GM12874 (cell line): ENCODE data around the gene FRMD1.

Source experiments
- TF ChIP-seq, protein P1 (sequence below): IDR thresholded peaks from 2 replicates; pipeline ENCODE4 v1.5.1; 2011; ENCODE audit warnings: low read depth, mild to moderate bottlenecking, control low read depth, low read length, moderate library complexity; ENCODE audit not compliant: insufficient read depth

Gene FRMD1

DNA sequence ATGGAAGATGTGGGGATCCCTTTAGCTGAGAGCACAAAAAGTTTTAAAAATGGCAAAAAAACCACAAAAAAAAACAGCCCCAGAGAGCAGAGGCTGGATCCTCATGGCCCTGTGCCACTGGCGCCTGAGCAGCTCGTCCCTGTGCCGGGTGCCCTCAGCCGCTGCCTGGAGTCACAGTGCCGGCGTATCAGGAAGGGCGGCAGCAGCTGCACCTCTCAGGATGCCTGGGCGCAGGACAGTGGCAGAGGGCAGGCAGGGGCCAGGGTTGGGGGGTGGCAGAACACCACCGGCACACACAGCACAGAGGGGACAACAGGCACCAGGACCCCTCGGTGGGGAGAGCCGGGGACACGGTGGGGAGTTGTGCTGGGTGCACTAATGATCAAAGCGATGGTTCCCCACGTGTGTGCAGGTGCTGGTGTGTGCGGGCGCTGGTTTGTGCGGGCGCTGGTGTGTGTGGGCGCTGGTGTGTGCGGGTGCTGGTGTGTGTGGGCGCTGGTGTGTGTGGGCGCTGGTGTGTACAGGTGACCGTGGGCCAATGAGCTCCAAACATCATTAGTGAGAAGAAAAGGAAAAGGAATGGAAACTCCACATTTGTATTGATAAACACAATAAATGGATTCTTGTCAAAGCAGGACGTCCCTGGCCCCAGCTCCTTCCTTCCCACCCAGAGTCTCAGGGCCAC, 1.5 kb upstream of the FRMD1 start:
- TF ChIP-seq, protein P1, sequence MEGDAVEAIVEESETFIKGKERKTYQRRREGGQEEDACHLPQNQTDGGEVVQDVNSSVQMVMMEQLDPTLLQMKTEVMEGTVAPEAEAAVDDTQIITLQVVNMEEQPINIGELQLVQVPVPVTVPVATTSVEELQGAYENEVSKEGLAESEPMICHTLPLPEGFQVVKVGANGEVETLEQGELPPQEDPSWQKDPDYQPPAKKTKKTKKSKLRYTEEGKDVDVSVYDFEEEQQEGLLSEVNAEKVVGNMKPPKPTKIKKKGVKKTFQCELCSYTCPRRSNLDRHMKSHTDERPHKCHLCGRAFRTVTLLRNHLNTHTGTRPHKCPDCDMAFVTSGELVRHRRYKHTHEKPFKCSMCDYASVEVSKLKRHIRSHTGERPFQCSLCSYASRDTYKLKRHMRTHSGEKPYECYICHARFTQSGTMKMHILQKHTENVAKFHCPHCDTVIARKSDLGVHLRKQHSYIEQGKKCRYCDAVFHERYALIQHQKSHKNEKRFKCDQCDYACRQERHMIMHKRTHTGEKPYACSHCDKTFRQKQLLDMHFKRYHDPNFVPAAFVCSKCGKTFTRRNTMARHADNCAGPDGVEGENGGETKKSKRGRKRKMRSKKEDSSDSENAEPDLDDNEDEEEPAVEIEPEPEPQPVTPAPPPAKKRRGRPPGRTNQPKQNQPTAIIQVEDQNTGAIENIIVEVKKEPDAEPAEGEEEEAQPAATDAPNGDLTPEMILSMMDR = no peak

DNA sequence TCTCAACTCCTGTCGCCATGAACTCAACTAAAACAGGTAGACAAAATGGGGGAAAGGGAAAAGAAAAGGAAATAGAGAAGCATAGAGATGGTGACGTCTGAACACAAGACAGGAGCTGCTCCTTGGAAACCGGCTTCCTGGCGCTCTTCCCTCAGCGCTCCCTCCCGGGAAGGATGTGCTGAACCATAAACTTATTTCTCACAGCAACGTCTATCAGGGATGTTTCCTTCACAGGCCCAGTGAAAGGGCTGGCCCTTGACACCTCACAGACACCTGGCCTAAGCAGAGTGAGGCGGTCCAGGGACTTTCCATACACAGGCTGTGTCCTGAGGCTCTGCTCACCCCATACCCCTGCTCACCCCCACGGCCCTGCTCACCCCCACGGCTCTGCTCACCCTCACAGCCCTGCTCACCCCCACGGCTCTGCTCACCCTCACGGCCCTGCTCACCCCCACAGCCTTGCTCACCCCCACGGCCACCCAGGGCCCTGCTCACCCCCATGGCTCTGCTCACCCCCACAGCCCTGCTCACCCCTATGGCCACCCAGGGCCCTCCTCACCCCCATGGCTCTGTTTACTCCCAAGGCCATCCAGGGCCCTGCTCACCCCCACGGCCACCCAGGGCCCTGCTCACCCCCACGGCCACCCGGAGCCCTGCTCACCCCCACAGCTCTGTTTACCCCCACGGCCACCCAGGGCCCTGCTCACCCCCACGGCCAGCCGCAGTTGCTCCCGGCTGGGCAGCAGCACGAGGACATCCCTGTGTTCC, 653 bp downstream of the FRMD1 start:
- TF ChIP-seq, protein P1 = no peak

DNA sequence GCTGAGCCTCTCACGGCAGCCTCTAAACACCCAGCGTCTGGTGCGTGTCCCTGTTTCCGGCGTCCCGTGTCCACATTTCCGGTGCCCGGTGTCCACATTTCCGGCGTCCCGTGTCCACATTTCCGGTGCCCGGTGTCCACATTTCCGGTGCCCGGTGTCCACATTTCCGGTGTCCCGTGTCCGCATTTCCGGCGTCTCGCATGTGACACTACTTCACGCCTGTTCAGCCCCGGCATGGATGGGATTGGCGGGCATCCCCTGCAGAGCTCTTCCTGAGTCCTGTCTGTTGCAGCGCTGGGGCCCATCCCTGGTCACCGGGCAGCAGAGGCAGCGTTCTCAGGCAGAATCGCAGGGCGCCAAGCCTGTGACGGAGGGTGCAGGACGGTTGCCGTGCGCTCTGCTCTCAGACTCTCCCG, 3.2 kb downstream of the FRMD1 start:
- TF ChIP-seq, protein P1 = no peak

DNA sequence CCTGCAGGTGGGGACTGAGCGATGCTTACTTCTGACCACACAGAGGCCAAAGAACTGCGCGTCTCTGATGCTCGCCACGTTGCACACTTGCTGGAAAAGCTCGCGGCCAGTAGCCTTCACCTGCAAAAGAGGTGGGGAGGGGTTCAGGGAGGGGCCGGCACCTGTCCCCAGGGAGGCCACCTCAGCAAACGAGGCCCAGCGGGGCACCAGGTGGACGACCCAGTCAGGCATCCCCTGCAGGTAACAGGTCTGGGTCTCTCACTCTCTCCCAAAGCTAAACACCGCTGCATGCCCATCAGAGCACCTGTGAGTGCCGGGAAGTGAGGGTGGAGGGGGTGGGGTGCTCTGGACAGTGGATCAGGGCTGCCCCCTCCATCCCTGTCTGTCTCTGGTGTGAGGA, 3.8 kb downstream of the FRMD1 start:
- TF ChIP-seq, protein P1 = no peak

DNA sequence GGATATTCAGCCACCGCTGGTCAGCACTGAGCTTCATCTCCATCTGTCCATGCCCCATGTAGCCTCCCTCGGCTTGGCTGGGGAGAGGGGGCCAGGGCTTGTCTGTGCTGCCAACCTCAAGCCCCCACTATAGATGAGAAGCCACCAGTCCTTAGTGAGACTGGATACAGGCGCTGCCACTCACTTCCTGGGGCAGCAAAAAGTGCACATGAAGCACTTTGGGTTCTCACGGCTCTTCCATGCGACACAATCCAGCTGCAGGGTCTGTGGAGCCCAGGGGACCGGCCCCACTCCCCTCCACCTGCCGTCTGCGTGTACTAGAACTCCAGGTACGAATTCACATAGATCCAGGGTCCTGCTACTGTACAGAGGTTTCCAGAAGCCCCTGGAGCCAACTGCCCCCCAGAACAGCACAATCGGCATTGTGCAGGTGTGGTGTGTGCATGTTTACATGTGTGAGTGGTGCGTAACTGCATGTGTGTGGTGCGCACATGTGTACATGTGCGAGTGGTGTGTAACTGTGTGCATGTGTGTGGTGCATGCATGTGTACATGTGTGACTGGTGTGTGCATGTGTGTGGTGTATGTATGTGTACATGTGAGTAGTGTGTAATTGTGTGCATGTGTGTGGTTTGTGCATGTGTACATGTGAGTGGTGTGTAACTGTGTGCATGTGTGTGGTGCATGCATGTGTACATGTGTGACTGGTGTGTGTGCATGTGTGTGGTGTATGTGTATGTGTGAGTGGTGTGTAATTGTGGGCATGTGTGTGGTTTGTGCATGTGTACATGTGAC, 4.9 kb downstream of the FRMD1 start:
- TF ChIP-seq, protein P1 = no peak

DNA sequence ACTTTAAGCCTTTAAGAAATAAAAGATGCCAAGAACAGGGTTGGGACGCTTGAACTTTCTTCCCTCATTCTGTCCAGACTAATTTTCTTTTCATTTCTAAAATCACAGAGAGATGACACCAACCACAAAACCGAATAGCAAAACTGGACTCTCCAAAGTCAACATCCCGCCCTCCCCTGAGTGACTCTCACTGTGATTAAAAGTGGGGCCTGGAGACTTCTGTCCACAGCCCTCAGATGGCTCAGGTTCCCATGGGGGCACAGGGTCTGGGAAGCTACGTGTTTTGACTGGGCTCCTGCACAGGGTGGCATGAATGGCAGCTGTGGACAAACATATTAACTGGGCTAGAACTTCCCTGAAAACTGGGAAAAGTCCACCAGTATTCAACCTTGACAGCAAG, 6.3 kb downstream of the FRMD1 start:
- TF ChIP-seq, protein P1 = no peak

DNA sequence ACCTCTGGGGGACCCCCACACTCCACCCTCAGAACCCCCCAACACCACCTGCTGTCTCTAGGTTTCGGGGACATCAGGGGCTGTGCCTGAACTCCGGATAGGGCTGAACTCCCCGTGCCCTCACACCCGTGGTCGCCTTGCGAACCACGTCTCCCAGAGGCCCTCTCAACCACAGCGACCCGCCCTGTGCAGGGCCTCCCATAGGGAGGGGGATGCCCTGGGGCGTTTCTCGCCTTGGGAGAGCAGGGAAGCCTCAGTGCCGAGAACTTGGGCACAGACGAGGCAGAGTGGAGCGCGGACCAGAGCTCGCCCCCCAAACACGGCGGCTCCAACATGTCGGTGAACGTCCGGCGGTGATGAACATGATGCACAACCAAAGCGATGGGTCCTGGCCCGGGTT, 6.8 kb downstream of the FRMD1 start:
- TF ChIP-seq, protein P1 = no peak
